Panc1 (cell line): ENCODE results near the gene ORAI1. TPM values are rescaled to one million over a fixed set of nuclear protein-coding genes. Genes with fewer than 3 reads are reported as not detected.

Experiments
- ATAC-seq: fragments of 200-7000 bp; cut with Tn5 transposase; 2 replicates; pipeline ENCODE4 v1.9.1; 2020; ENCODE audit warnings: mild to moderate bottlenecking, moderate library complexity
- BruUV-seq: library from RNA; stranded (reverse); fragments of 400-500 nt; replicated peaks from 2 replicates; lab custom pipeline; 2021; lab: Mats Ljungman, UMichigan
- CTCF ChIA-PET: fragments of 300-600 bp; sonication (Branson Sonifier 250); formaldehyde crosslinking; loops from one replicate; lab custom pipeline; 2022; ENCODE audit warnings: antibody characterized with exemption; lab: Charles Lee
- POLR2A ChIA-PET: fragments of 300-600 bp; sonication (Branson Sonifier 250); formaldehyde crosslinking; loops from one replicate; lab custom pipeline; 2022; ENCODE audit warnings: antibody characterized with exemption; lab: Charles Lee
- DNase-seq: peaks from one replicate; pipeline ENCODE4 v3.0.0-alpha.2; 2010; ENCODE audit warnings: low read depth, low spot score
- H3K27ac ChIP-seq: 2 replicates; pipeline ENCODE4 v1.5.1; 2011; ENCODE audit warnings: mild to moderate bottlenecking, low read length, inconsistent platforms
- H3K27me3 ChIP-seq: fragments of 200-500 bp; sonication (Bioruptor generic); 2 replicates; pipeline ENCODE4 v1.6.0; 2014; ENCODE audit warnings: low read length, inconsistent platforms; ENCODE audit not compliant: control insufficient read depth, insufficient read depth
- H3K36me3 ChIP-seq: fragments of 200-500 bp; sonication (Bioruptor generic); 2 replicates; pipeline ENCODE4 v1.5.1; 2014; ENCODE audit warnings: inconsistent platforms, mild to moderate bottlenecking, low read length, moderate library complexity; ENCODE audit not compliant: control insufficient read depth, insufficient read depth
- H3K4me1 ChIP-seq: 2 replicates; pipeline ENCODE4 v1.5.1; 2011; ENCODE audit warnings: inconsistent platforms, mild to moderate bottlenecking, low read length, moderate library complexity; ENCODE audit not compliant: control insufficient read depth, insufficient read depth
- H3K4me3 ChIP-seq, 2 experiments: 2 replicates each; pipeline ENCODE4 v1.5.1; 2011 to 2012; ENCODE audit warnings: low read depth in 2 of 2, low read length in 2 of 2, mild to moderate bottlenecking in 2 of 2, inconsistent platforms in 1 of 2, moderate library complexity in 1 of 2
- H3K9me3 ChIP-seq: fragments of 200-500 bp; sonication (Bioruptor generic); 2 replicates; pipeline ENCODE4 v1.5.1; 2014; ENCODE audit warnings: low read depth, mild to moderate bottlenecking, inconsistent platforms, low read length, moderate library complexity; ENCODE audit not compliant: control insufficient read depth, insufficient read depth
- CTCF ChIP-seq: fragments of 450-650 bp; IDR thresholded peaks from 2 replicates; pipeline ENCODE4 v1.5.1; 2017; ENCODE audit warnings: mild to moderate bottlenecking
- POLR2AphosphoS5 ChIP-seq: IDR thresholded peaks from 2 replicates; pipeline ENCODE4 v1.6.1; 2012; ENCODE audit warnings: mild to moderate bottlenecking, low read depth, low read length, moderate library complexity
- REST ChIP-seq, 2 experiments: IDR thresholded peaks; 2 replicates each; pipeline ENCODE4 v1.6.1; 2011 to 2012; ENCODE audit warnings: low read depth in 2 of 2, control low read depth in 1 of 2, low read length in 1 of 2, mild to moderate bottlenecking in 1 of 2, moderate library complexity in 1 of 2; ENCODE audit not compliant: insufficient read depth in 1 of 2
- SIN3A ChIP-seq: IDR thresholded peaks from 2 replicates; pipeline ENCODE4 v1.6.1; 2012; ENCODE audit warnings: low read depth, mild to moderate bottlenecking, low read length, moderate library complexity, borderline replicate concordance; ENCODE audit not compliant: insufficient read depth
- TCF7L2 ChIP-seq: IDR thresholded peaks from 2 replicates; pipeline ENCODE4 v1.6.1; 2011; ENCODE audit warnings: mild to moderate bottlenecking, low read depth, low read length, inconsistent platforms
- in situ Hi-C: cut with HindIII; loops from 2 replicates; pipeline ENCODE4 v1.10.0; 2016; ENCODE audit warnings: low sequenced_read_pairs, low pct_unique_long_range_greater_than_20kb
- intact Hi-C: fragments of 100-400 bp; cut with micrococcal nuclease; formaldehyde crosslinking; loops from one replicate; pipeline ENCODE4 v1.10.0; 2022; ENCODE audit not compliant: unreplicated experiment
- total RNA-seq: library from RNA; stranded (reverse); gene quantifications from one replicate; pipeline ENCODE4 v1.2.1, GENCODE V29; 2021; ENCODE audit not compliant: unreplicated experiment

The ORAI1 gene
- total RNA-seq, 1 experiment from 2014 or later = 36.7 TPM

GRCh38 chr12:121595520-121595919 lies 30.8 kb upstream of the ORAI1 start:
- H3K9me3 ChIP-seq = no peaks in the 10 kb centered on the region
- CTCF ChIA-PET = interaction anchor here (0.6 kb wide), 2 partner anchors 24 to 115 kb away, joined by 10 to 11 read pairs; no protein-coding TSS in a partner anchor

GRCh38 chr12:121596526-121596925 lies 29.8 kb upstream of the ORAI1 start:
- intact Hi-C loops = no loop called here
- CTCF ChIA-PET = interaction anchor here (0.6 kb wide), 1 partner anchor 29 kb away, joined by 3 read pairs; no protein-coding TSS in a partner anchor
- no peaks in the 10 kb centered on the region for H3K9me3 ChIP-seq
- POLR2A ChIA-PET = no interaction called here
- BruUV-seq = no TSS peak
- H3K27ac ChIP-seq = no peak overlapping the region
- ATAC-seq (no peak), DNase-seq (no peak)
- no peaks in the 10 kb centered on the region for H3K4me1 ChIP-seq
- TF ChIP-seq REST (IDR thresholded peaks at IDR 0.05; ENCODE audit: insufficient read depth in 1 of 2, low read depth in 2 of 2, low read length in 1 of 2) (no peak), POLR2AphosphoS5 (no peak), CTCF (no peak), TCF7L2 (no peak), SIN3A (no peak)
- no peaks in the 10 kb centered on the region for H3K36me3 ChIP-seq
- H3K4me3 ChIP-seq = no peak overlapping the region
- in situ Hi-C loops = no loop called here
- no peaks in the 10 kb centered on the region for H3K27me3 ChIP-seq

More at GRCh38 chr12:121595520-121595919, 30.8 kb upstream of the ORAI1 start:
- intact Hi-C loops (no loop called here), in situ Hi-C loops (no loop called here)
- TF ChIP-seq SIN3A = no peak
- no peak for TF ChIP-seq CTCF
- H3K27me3 ChIP-seq = no peaks in the 10 kb centered on the region
- no peak for DNase-seq
- ATAC-seq = no peak
- H3K36me3 ChIP-seq = no peaks in the 10 kb centered on the region
- no peak overlapping the region for H3K27ac ChIP-seq
- no peak overlapping the region for H3K4me3 ChIP-seq
- 0 out of 2 replicates have a peak, but pooled peaks cover under 1% of the 10 kb centered on the region for H3K4me1 ChIP-seq
- POLR2A ChIA-PET = no interaction called here
- no TSS peak for BruUV-seq
